ENCODE data around the gene CDC42BPB. TPM values are rescaled to one million over a fixed set of nuclear protein-coding genes. Genes with fewer than 3 reads are reported as not detected.

Gene CDC42BPB
- total RNA-seq, 1 experiment from 2014 or later: 84.4 TPM

DNA sequence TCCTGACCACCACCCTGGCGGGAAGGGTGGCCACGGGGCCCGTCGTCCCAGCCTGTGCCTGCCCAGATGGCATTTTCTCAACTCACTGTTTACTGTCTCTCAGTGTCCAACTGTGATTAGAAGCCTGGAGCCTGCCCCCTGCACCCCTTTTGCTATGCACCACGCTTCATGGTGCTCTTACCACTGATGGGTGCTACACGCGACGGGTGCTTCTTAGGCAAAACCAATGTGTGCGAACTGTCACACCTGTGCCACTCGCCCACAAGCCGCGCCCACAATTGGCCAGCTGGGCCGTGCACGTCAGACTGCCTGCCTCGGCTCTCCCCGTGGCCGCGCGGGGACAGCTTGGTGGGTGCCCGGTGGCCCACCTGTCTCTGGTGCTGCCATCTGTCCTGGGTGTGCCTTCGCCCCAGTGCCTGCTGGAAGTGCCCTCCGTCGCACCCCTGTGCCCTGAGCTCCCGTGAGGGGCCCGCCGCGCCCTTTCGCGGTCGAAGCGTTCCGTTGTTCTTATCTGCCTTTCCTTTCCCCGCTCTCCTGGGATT lies 150.0 kb downstream of the CDC42BPB start:
- no peaks in the 10 kb centered on the region for H3K4me1 ChIP-seq (ENCODE audit: control insufficient read depth, insufficient read depth, low read length)
- no peak for ATAC-seq
- in situ Hi-C loops (cut with HindIII; ENCODE audit: low pct_unique_long_range_greater_than_20kb, low sequenced_read_pairs) (no loop called here), intact Hi-C loops (cut with micrococcal nuclease; ENCODE audit: unreplicated experiment) (no loop called here)
- H3K4me3 ChIP-seq (ENCODE audit: low read depth in 2 of 2, low read length in 2 of 2): no peak overlapping the region
- no peaks in the 10 kb centered on the region for H3K27me3 ChIP-seq (ENCODE audit: control insufficient read depth, insufficient read depth, low read length)
- no peaks in the 10 kb centered on the region for H3K9me3 ChIP-seq (ENCODE audit: control insufficient read depth, insufficient read depth, low read depth, low read length)
- DNase-seq (ENCODE audit: low read depth, low spot score): no peak
- no peak for TF ChIP-seq TCF7L2 (IDR thresholded peaks at IDR 0.05; ENCODE audit: low read depth, low read length)
- TF ChIP-seq, protein P1, sequence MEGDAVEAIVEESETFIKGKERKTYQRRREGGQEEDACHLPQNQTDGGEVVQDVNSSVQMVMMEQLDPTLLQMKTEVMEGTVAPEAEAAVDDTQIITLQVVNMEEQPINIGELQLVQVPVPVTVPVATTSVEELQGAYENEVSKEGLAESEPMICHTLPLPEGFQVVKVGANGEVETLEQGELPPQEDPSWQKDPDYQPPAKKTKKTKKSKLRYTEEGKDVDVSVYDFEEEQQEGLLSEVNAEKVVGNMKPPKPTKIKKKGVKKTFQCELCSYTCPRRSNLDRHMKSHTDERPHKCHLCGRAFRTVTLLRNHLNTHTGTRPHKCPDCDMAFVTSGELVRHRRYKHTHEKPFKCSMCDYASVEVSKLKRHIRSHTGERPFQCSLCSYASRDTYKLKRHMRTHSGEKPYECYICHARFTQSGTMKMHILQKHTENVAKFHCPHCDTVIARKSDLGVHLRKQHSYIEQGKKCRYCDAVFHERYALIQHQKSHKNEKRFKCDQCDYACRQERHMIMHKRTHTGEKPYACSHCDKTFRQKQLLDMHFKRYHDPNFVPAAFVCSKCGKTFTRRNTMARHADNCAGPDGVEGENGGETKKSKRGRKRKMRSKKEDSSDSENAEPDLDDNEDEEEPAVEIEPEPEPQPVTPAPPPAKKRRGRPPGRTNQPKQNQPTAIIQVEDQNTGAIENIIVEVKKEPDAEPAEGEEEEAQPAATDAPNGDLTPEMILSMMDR (IDR thresholded peaks at IDR 0.05): no peak
- no peak for TF ChIP-seq POLR2AphosphoS5 (IDR thresholded peaks at IDR 0.05; ENCODE audit: low read depth, low read length)
- TF ChIP-seq SIN3A (IDR thresholded peaks at IDR 0.05; ENCODE audit: borderline replicate concordance, insufficient read depth, low read depth, low read length): no peak
- TF ChIP-seq, protein P2, sequence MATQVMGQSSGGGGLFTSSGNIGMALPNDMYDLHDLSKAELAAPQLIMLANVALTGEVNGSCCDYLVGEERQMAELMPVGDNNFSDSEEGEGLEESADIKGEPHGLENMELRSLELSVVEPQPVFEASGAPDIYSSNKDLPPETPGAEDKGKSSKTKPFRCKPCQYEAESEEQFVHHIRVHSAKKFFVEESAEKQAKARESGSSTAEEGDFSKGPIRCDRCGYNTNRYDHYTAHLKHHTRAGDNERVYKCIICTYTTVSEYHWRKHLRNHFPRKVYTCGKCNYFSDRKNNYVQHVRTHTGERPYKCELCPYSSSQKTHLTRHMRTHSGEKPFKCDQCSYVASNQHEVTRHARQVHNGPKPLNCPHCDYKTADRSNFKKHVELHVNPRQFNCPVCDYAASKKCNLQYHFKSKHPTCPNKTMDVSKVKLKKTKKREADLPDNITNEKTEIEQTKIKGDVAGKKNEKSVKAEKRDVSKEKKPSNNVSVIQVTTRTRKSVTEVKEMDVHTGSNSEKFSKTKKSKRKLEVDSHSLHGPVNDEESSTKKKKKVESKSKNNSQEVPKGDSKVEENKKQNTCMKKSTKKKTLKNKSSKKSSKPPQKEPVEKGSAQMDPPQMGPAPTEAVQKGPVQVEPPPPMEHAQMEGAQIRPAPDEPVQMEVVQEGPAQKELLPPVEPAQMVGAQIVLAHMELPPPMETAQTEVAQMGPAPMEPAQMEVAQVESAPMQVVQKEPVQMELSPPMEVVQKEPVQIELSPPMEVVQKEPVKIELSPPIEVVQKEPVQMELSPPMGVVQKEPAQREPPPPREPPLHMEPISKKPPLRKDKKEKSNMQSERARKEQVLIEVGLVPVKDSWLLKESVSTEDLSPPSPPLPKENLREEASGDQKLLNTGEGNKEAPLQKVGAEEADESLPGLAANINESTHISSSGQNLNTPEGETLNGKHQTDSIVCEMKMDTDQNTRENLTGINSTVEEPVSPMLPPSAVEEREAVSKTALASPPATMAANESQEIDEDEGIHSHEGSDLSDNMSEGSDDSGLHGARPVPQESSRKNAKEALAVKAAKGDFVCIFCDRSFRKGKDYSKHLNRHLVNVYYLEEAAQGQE (IDR thresholded peaks at IDR 0.05; ENCODE audit: insufficient read depth in 1 of 2, low read depth in 2 of 2, low read length in 1 of 2): no peak
- H3K27ac ChIP-seq (ENCODE audit: low read length): no peak overlapping the region
- no peaks in the 10 kb centered on the region; the same call in 1 of the 2 replicates for H3K36me3 ChIP-seq (ENCODE audit: control insufficient read depth, insufficient read depth, low read length)
- ChIA-PET CTCF (no interaction called here), POLR2A (no interaction called here)
- no TSS peak for BruUV-seq (replicated peaks)

DNA sequence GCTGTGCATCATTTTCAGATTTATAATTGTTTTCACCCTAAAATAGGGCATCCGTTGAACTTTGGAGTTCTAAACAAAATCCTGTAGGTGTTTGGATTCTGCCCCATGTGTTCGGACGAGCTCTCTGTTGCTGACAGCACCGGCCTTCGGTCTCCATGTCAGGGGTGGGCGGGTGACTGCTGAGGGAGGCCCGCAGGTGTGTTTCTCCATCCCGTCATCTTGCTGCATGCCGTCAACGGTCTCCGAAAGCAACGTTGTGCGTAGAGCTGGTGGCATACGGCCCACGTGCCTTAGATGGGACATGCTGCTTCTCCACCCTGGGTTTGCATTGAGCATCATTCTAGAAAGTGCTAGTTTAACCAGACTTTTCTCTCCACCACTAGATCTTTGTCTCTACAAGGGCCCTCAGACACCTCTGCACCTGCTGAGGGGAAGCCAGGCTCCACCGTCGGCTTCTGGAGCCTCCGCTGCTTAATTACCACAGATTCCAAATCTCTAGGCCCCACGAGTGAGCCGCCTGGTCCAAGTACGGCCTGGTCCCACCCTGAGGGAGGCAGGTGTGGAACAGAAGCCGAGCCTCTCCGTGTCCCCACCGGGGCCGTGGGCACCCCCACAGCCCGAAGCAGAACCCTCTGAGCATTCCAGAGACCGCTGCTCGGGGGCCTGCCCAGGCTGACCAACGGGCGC lies 150.6 kb downstream of the CDC42BPB start:
- Histone ChIP-seq H3K4me3 (ENCODE audit: low read depth in 2 of 2, low read length in 2 of 2) (no peak overlapping the region), H3K4me1 (ENCODE audit: control insufficient read depth, insufficient read depth, low read length) (no peaks in the 10 kb centered on the region), H3K36me3 (ENCODE audit: control insufficient read depth, insufficient read depth, low read length) (no peaks in the 10 kb centered on the region; the same call in 1 of the 2 replicates), H3K27me3 (ENCODE audit: control insufficient read depth, insufficient read depth, low read length) (no peaks in the 10 kb centered on the region), H3K9me3 (ENCODE audit: control insufficient read depth, insufficient read depth, low read depth, low read length) (no peaks in the 10 kb centered on the region), H3K27ac (ENCODE audit: low read length) (no peak overlapping the region)
- intact Hi-C loops (cut with micrococcal nuclease; ENCODE audit: unreplicated experiment) (no loop called here), in situ Hi-C loops (cut with HindIII; ENCODE audit: low pct_unique_long_range_greater_than_20kb, low sequenced_read_pairs) (no loop called here)
- POLR2A ChIA-PET: no interaction called here
- no TSS peak for BruUV-seq (replicated peaks)
- CTCF ChIA-PET: no interaction called here
- ATAC-seq: no peak
- DNase-seq (ENCODE audit: low read depth, low spot score): no peak
- TF ChIP-seq, protein P2 (IDR thresholded peaks at IDR 0.05; ENCODE audit: insufficient read depth in 1 of 2, low read depth in 2 of 2, low read length in 1 of 2): no peak
- TF ChIP-seq, protein P1 (IDR thresholded peaks at IDR 0.05): no peak
- TF ChIP-seq SIN3A (IDR thresholded peaks at IDR 0.05; ENCODE audit: borderline replicate concordance, insufficient read depth, low read depth, low read length) (no peak), TCF7L2 (IDR thresholded peaks at IDR 0.05; ENCODE audit: low read depth, low read length) (no peak), POLR2AphosphoS5 (IDR thresholded peaks at IDR 0.05; ENCODE audit: low read depth, low read length) (no peak)

All from Panc1 (cell line).